Hepatocyte (in vitro differentiated cells): ENCODE results near the gene DEDD2. TPM values are rescaled to one million over a fixed set of nuclear protein-coding genes. Genes with fewer than 3 reads are reported as not detected.

Source experiments
- DNase-seq: peaks from one replicate; pipeline ENCODE4 v3.0.0-alpha.2; 2016; ENCODE audit warnings: low spot score
- H2AFZ ChIP-seq: fragments of 200-600 bp; sonication (generic); 2 replicates; pipeline ENCODE4 v1.6.0; 2016; ENCODE audit warnings: antibody characterized with exemption, mild to moderate bottlenecking
- H3K27ac ChIP-seq: fragments of 200-600 bp; sonication (generic); 2 replicates; pipeline ENCODE4 v1.5.1; 2016; ENCODE audit warnings: mild to moderate bottlenecking
- H3K27me3 ChIP-seq: fragments of 200-600 bp; sonication (generic); 2 replicates; pipeline ENCODE4 v1.6.1; 2016
- H3K36me3 ChIP-seq: fragments of 200-600 bp; sonication (generic); replicated peaks from 2 replicates; pipeline ENCODE4 v1.5.1; 2016; ENCODE audit warnings: low read depth; ENCODE audit not compliant: insufficient read depth
- H3K4me1 ChIP-seq: fragments of 200-600 bp; sonication (generic); 2 replicates; pipeline ENCODE4 v1.5.1; 2016; ENCODE audit warnings: mild to moderate bottlenecking, moderate library complexity; ENCODE audit not compliant: insufficient read depth
- H3K4me2 ChIP-seq: fragments of 200-600 bp; sonication (generic); 2 replicates; pipeline ENCODE4 v1.6.0; 2016
- H3K4me3 ChIP-seq: fragments of 200-600 bp; sonication (generic); 2 replicates; pipeline ENCODE4 v1.5.1; 2016; ENCODE audit warnings: mild to moderate bottlenecking
- H3K79me2 ChIP-seq: fragments of 200-600 bp; sonication (generic); 2 replicates; pipeline ENCODE4 v1.6.0; 2017; ENCODE audit warnings: mild to moderate bottlenecking
- H3K9me2 ChIP-seq: fragments of 200-600 bp; sonication (generic); replicated peaks from 2 replicates; pipeline ENCODE4 v1.6.0; 2017; ENCODE audit warnings: mild to moderate bottlenecking; ENCODE audit not compliant: insufficient read depth
- H3K9me3 ChIP-seq: fragments of 200-600 bp; sonication (generic); 2 replicates; pipeline ENCODE4 v1.5.1; 2016; ENCODE audit warnings: low read depth, mild to moderate bottlenecking
- H4K20me1 ChIP-seq: fragments of 200-600 bp; sonication (generic); 2 replicates; pipeline ENCODE4 v1.6.0; 2016; ENCODE audit warnings: mild to moderate bottlenecking; ENCODE audit not compliant: insufficient read depth, poor library complexity, severe bottlenecking
- CTCF ChIP-seq: fragments of 200-600 bp; sonication (generic); IDR thresholded peaks from 2 replicates; pipeline ENCODE4 v1.5.1; 2016; ENCODE audit warnings: antibody characterized with exemption, mild to moderate bottlenecking; ENCODE audit not compliant: poor library complexity
- EZH2 ChIP-seq: fragments of 200-600 bp; sonication (generic); IDR thresholded peaks from 2 replicates; pipeline ENCODE4 v1.6.1; 2016; ENCODE audit warnings: antibody characterized with exemption, mild to moderate bottlenecking, borderline replicate concordance
- EZH2phosphoT487 ChIP-seq: fragments of 200-600 bp; sonication (generic); IDR thresholded peaks from one replicate; pipeline ENCODE4 v1.6.1; 2018; ENCODE audit warnings: antibody characterized with exemption, mild to moderate bottlenecking, low read depth, moderate library complexity; ENCODE audit not compliant: unreplicated experiment, severe bottlenecking
- WGBS: methylation state at CpG from one replicate; pipeline ENCODE4 v1.1.6; 2016; ENCODE audit warnings: low lambda C conversion rate; ENCODE audit errors: missing lambda C conversion rate; 5-methylcytosine and 5-hydroxymethylcytosine counted together
- polyA plus RNA-seq: library from polyadenylated mRNA; unstranded; fragments of >200 nt; fragmentation: Nextera tagmentation; extraction: Ambion mirVana; gene quantifications from 2 replicates; pipeline ENCODE4 v1.2.1, GENCODE V29; 2016
- total RNA-seq: library from RNA; depleted of rRNA; stranded (reverse); fragments of >200 nt; gene quantifications from 2 replicates; pipeline ENCODE4 v1.2.3, GENCODE V29; 2014

Gene DEDD2
- total and polyA plus RNA-seq, 2 experiments from 2014 or later = 34.2 to 37.8 TPM

GRCh38 chr19:42198676-42199439 lies 18.6 kb downstream of the DEDD2 start:
- Histone ChIP-seq H4K20me1 (peaks cover 21% of the 10 kb centered on the region), H2AFZ (no peak overlapping the region), H3K79me2 (no peaks in the 10 kb centered on the region), H3K4me1 (no peaks in the 10 kb centered on the region), H3K36me3 (no peaks in the 10 kb centered on the region), H3K4me3 (no peak overlapping the region), H3K27ac (no peak overlapping the region), H3K27me3 (no peaks in the 10 kb centered on the region), H3K4me2 (no peak overlapping the region), H3K9me3 (no peaks in the 10 kb centered on the region), H3K9me2 (no peaks in the 10 kb centered on the region)
- 79% methylated on average over 7 of the region's 7 CpGs for WGBS
- DNase-seq = no peak
- TF ChIP-seq CTCF = no peak
- no peak for TF ChIP-seq EZH2
- no peak for TF ChIP-seq EZH2phosphoT487

- Histone ChIP-seq H3K4me2 (no peak overlapping the region), H3K4me1 (no peaks in the 10 kb centered on the region), H3K36me3 (no peaks in the 10 kb centered on the region), H3K27ac (no peak overlapping the region), H3K9me2 (no peaks in the 10 kb centered on the region), H3K79me2 (no peaks in the 10 kb centered on the region), H3K4me3 (no peak overlapping the region), H3K27me3 (no peaks in the 10 kb centered on the region), H3K9me3 (no peaks in the 10 kb centered on the region), H2AFZ (no peak overlapping the region), H4K20me1 (peaks cover 8% of the 10 kb centered on the region)
- peak; percentile 32 for DNase-seq
- 60% methylated on average over 5 of the region's 5 CpGs for WGBS
- TF ChIP-seq EZH2phosphoT487 (no peak), EZH2 (no peak), CTCF (no peak)
These were observed 20.1 kb downstream of the DEDD2 start for GRCh38 chr19:42197375-42197817.

- no peak overlapping the region for H3K4me2 ChIP-seq
- WGBS = 92% methylated on average over 42 of the region's 47 CpGs
- H3K36me3 ChIP-seq = no peaks in the 10 kb centered on the region
- no peaks in the 10 kb centered on the region for H3K27me3 ChIP-seq
- no peaks in the 10 kb centered on the region for H3K79me2 ChIP-seq
- H3K9me3 ChIP-seq = no peaks in the 10 kb centered on the region
- H3K4me3 ChIP-seq = no peak overlapping the region
- no peak overlapping the region for H2AFZ ChIP-seq
- no peak for TF ChIP-seq EZH2
- no peak for TF ChIP-seq EZH2phosphoT487
- no peak for TF ChIP-seq CTCF
- H3K9me2 ChIP-seq = no peaks in the 10 kb centered on the region
- DNase-seq = no peak
- H4K20me1 ChIP-seq = peaks cover 5% of the 10 kb centered on the region
- H3K27ac ChIP-seq = no peak overlapping the region
- H3K4me1 ChIP-seq = no peaks in the 10 kb centered on the region
These were observed 21.2 kb downstream of the DEDD2 start for GRCh38 chr19:42196011-42197001.
